Activated naive CD4-positive, alpha-beta T cell treated with anti-CD3 and anti-CD28 coated beads for 36 hours (primary cell): ENCODE data around the gene TSR1. TPM values are rescaled to one million over a fixed set of nuclear protein-coding genes. Genes with fewer than 3 reads are reported as not detected.

Experiments
- CTCF ChIA-PET: fragments of 350-600 bp; sonication (Branson Sonifier 250); formaldehyde crosslinking; loops from one replicate; lab custom pipeline; 2021; ENCODE audit warnings: antibody characterized with exemption; lab: Charles Lee
- DNase-seq: peaks from one replicate; pipeline ENCODE4 v3.0.0-alpha.2; 2020
- H3K27ac Mint-ChIP-seq: one replicate; pipeline ENCODE4 v1.8.0; 2021; ENCODE audit warnings: mild to moderate bottlenecking, mixed read lengths
- H3K27me3 Mint-ChIP-seq: one replicate; pipeline ENCODE4 v1.8.0; 2021; ENCODE audit warnings: low read depth, mixed read lengths
- H3K36me3 Mint-ChIP-seq: one replicate; pipeline ENCODE4 v1.8.0; 2021; ENCODE audit warnings: low read depth, mixed read lengths
- H3K4me1 Mint-ChIP-seq: one replicate; pipeline ENCODE4 v1.8.0; 2021; ENCODE audit warnings: low read depth, mixed read lengths
- H3K4me3 Mint-ChIP-seq: one replicate; pipeline ENCODE4 v1.8.0; 2021; ENCODE audit warnings: mild to moderate bottlenecking, moderate library complexity, mixed read lengths
- H3K9me3 Mint-ChIP-seq: one replicate; pipeline ENCODE4 v1.8.0; 2021; ENCODE audit warnings: mixed read lengths
- intact Hi-C: fragments of 100-400 bp; cut with micrococcal nuclease; formaldehyde crosslinking; loops from one replicate; pipeline ENCODE4 v1.15.1; 2023
- total RNA-seq, 2 experiments: library from RNA; stranded (reverse); gene quantifications; one replicate each; pipeline ENCODE4 v1.2.3, GENCODE V29; 2021

The TSR1 gene
- total RNA-seq, 2 experiments from 2014 or later: 51.1 to 51.5 TPM

- DNase-seq: no peak
- Mint-ChIP-seq H3K9me3 (no peaks in the 10 kb centered on the region), H3K4me1 (no peaks in the 10 kb centered on the region), H3K27ac (no peak overlapping the region), H3K27me3 (no peaks in the 10 kb centered on the region), H3K36me3 (peaks cover 3% of the 10 kb centered on the region), H3K4me3 (no peak overlapping the region)
- CTCF ChIA-PET: interaction anchor here (0.6 kb wide), 1 partner anchor 15 kb away, joined by 3 read pairs; no protein-coding TSS in a partner anchor
- intact Hi-C loops: no loop called here
Measured at GRCh38 chr17:2365132-2365531, 28.9 kb upstream of the TSR1 start.

DNA sequence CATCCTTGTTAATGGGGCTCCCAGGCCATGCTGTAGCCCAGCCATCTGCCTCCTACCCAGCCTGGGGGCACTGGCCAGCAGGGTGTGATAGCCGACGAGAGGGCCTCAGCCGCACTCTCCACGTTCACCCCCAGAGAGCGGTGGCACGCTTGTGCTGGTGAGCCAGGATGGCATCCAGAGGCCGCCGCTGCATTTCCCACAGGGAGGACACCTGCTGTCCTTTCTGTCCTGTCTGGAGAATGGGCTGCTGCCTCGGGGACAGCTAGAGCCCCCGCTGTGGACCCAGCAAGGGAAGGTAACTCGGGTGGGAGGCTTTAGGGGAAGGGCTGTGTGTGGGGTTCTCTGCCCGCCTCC is 28.5 kb upstream of the TSR1 start:
- Mint-ChIP-seq H3K9me3 (no peaks in the 10 kb centered on the region), H3K27ac (no peak overlapping the region), H3K4me1 (no peaks in the 10 kb centered on the region), H3K4me3 (no peak overlapping the region), H3K27me3 (no peaks in the 10 kb centered on the region), H3K36me3 (peaks cover 3% of the 10 kb centered on the region)
- CTCF ChIA-PET: no interaction called here
- intact Hi-C loops: no loop called here
- DNase-seq: no peak

DNA sequence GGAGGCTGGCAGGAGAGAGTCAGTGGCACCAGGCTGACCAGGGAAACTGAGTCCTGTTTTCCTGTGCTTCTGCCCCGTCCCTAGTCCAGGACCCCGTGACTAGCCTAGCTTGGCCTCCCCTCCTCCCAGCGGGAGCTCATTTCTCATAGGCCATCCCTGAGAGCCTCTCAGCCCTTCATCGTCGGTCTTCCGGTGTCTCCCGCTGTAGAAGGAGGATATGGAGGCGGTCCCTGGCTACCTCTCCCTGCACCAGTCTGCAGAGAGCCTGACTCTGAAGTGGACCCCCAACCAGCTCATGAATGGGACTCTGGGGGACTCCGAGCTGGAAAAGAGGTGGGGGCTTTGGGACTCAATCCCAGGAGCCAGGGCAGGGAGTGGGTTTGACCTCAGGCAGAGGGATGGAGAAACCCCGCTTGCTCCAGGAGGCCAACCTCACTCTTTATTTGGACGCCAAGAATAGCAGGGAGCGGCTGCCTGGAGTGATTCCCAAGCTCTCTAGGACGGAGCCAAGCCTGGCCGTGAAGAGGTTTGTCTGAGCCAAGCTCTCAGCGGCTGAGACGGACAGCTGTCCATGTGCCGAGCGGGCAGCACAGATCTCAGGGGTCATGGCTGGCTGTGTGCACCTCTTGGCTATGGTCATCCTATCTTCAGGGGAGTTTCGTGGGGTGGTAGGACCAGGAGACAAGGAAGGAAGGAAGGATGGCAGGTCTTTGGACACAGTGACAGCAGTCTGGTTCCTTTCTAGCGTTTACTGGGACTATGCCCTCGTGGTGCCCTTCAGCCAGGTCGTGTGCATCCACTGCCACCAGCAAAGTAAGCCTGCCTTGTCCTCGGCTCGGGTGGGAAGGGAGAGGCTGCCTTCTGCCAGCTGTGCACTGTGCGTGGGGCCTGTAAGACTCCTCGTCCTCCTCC is 27.9 kb upstream of the TSR1 start:
- H3K9me3 Mint-ChIP-seq: no peaks in the 10 kb centered on the region

DNA sequence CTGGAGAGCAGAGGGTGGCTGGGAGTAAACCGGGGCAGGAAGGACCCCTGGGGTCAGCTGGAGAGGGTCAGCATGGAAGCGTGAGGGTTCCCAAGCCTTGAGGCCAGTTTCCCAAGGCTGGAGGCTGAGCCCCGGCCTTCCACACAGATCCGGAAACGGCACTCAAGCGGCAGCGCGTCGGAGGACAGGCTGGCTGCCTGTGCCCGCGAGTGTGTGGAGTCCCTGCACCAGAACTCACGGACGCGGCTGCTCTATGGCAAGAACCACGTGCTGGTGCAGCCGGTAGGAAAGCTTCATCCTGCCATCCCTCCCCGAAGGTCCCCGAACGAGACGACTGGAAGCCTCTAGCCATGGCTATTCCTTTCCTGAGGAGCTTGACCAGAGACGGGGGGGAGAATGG is 27.1 kb upstream of the TSR1 start:
- intact Hi-C loops: no loop called here
- Mint-ChIP-seq H3K27me3 (no peaks in the 10 kb centered on the region), H3K4me3 (no peak overlapping the region), H3K9me3 (no peaks in the 10 kb centered on the region), H3K36me3 (peaks cover 3% of the 10 kb centered on the region), H3K4me1 (no peaks in the 10 kb centered on the region), H3K27ac (no peak overlapping the region)
- CTCF ChIA-PET: interaction anchor here (0.5 to 1.4 kb wide), 3 partner anchors 16 to 452 kb away, joined by 3 to 5 read pairs (median 4); no protein-coding TSS in a partner anchor
- no peak for DNase-seq

More for the DNA sequence above, 27.9 kb upstream of the TSR1 start:
- H3K4me3 Mint-ChIP-seq: no peak overlapping the region
- H3K27me3 Mint-ChIP-seq: no peaks in the 10 kb centered on the region
- no peaks in the 10 kb centered on the region for H3K4me1 Mint-ChIP-seq
- DNase-seq: no peak
- CTCF ChIA-PET: interaction anchor here (0.5 to 1.4 kb wide), 2 partner anchors 19 to 453 kb away, joined by 4 to 5 read pairs; no protein-coding TSS in a partner anchor
- peaks cover 3% of the 10 kb centered on the region for H3K36me3 Mint-ChIP-seq
- intact Hi-C loops: no loop called here
- no peak overlapping the region for H3K27ac Mint-ChIP-seq

DNA sequence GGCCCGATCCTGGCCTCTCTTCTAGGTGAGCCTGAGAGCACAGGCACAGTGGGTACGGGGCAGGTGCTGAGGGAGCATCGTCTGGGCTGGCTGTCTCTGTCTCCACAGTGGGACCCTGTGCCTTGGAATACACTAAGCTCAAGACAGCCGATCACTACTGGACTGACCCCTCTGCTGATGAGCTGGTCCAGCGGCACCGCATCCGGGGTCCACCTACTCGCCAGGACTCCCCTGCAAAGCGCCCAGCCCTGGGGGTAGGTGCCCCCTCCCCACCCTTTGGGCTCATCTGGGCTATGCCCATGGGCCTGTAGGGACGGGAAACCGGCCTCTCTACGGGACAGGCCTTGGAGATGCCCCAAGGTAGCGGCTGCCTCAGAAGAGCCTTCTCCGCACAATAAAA is 26.6 kb upstream of the TSR1 start:
- Mint-ChIP-seq H3K27me3 (no peaks in the 10 kb centered on the region), H3K9me3 (no peaks in the 10 kb centered on the region), H3K4me3 (no peak overlapping the region), H3K4me1 (no peaks in the 10 kb centered on the region), H3K36me3 (peaks cover 3% of the 10 kb centered on the region), H3K27ac (no peak overlapping the region)
- CTCF ChIA-PET: interaction anchor here (0.5 to 1.4 kb wide), 2 partner anchors 16 to 20 kb away, joined by 3 to 5 read pairs; no protein-coding TSS in a partner anchor
- intact Hi-C loops: no loop called here
- no peak for DNase-seq

DNA sequence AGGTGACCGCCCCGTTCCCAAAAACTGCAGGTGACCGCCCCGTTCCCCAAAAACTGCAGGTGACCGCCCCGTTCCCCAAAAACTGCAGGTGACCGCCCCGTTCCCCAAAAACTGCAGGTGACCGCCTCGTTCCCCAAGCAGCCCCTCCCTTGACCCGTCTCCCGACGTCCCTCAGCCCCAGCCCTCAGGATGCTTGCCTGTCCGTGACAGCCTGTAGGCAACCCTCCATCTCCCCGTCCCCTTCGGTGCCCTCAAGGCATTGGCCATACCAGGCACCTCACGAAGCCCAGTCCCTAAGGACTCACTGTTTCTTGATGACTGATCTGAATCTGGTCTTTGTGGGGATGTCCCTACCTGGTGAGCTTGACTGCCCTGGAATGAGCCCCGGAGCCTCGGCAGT is 26.2 kb upstream of the TSR1 start:
- Mint-ChIP-seq H3K36me3 (peaks cover 3% of the 10 kb centered on the region), H3K27ac (no peak overlapping the region), H3K9me3 (no peaks in the 10 kb centered on the region), H3K4me1 (no peaks in the 10 kb centered on the region), H3K4me3 (no peak overlapping the region), H3K27me3 (no peaks in the 10 kb centered on the region)
- CTCF ChIA-PET: no interaction called here
- intact Hi-C loops: no loop called here
- DNase-seq: no peak

- no peak overlapping the region for H3K4me3 Mint-ChIP-seq
- no peak overlapping the region for H3K27ac Mint-ChIP-seq
- no peak for DNase-seq
- intact Hi-C loops: no loop called here
- peaks cover 3% of the 10 kb centered on the region for H3K36me3 Mint-ChIP-seq
- no peaks in the 10 kb centered on the region for H3K9me3 Mint-ChIP-seq
- no peaks in the 10 kb centered on the region for H3K4me1 Mint-ChIP-seq
- CTCF ChIA-PET: no interaction called here
- no peaks in the 10 kb centered on the region for H3K27me3 Mint-ChIP-seq
Measured at GRCh38 chr17:2362016-2362415, 25.8 kb upstream of the TSR1 start.

GRCh38 chr17:2361010-2361760 is 24.9 kb upstream of the TSR1 start:
- no peaks in the 10 kb centered on the region for H3K9me3 Mint-ChIP-seq
- intact Hi-C loops: no loop called here
- CTCF ChIA-PET: interaction anchor here (0.8 to 1.8 kb wide), 3 partner anchors 8 to 55 kb away, joined by 3 to 4 read pairs (median 4); no protein-coding TSS in a partner anchor
- H3K27me3 Mint-ChIP-seq: no peaks in the 10 kb centered on the region
- H3K36me3 Mint-ChIP-seq: peaks cover 3% of the 10 kb centered on the region
- DNase-seq: no peak
- no peaks in the 10 kb centered on the region for H3K4me1 Mint-ChIP-seq
- H3K4me3 Mint-ChIP-seq: no peak overlapping the region
- no peak overlapping the region for H3K27ac Mint-ChIP-seq

GRCh38 chr17:2357931-2358434 is 21.7 kb upstream of the TSR1 start:
- H3K9me3 Mint-ChIP-seq: no peaks in the 10 kb centered on the region
- CTCF ChIA-PET: interaction anchor here (0.9 to 1.5 kb wide), 2 partner anchors 21 to 58 kb away, joined by 3 to 4 read pairs; partner anchors contain the start of gene TSR1
- no peaks in the 10 kb centered on the region for H3K27me3 Mint-ChIP-seq
- intact Hi-C loops: no loop called here
- no peak for DNase-seq
- peaks cover 3% of the 10 kb centered on the region for H3K36me3 Mint-ChIP-seq
- H3K4me3 Mint-ChIP-seq: no peak overlapping the region
- H3K4me1 Mint-ChIP-seq: peaks cover 15% of the 10 kb centered on the region
- H3K27ac Mint-ChIP-seq: no peak overlapping the region

DNA sequence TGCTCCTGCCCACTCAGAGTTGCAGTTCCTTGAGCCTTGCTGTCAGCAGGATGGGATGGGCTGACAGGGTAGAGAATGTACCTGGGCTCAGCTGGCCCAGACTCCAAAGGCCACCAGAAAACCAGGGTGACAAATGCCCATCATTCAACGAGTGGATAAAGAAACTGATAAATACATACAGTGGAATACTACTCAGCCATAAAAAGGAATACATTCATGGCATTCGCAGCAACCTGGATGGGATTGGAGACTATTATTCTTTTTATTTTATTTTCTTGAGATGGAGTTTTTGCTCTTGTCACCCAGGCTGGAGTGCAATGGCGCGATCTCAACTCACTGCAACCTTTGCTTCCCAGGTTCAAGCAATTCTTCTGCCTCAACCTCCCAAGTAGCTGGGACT is 21.0 kb upstream of the TSR1 start:
- Mint-ChIP-seq H3K27ac (no peak overlapping the region), H3K9me3 (no peaks in the 10 kb centered on the region), H3K27me3 (no peaks in the 10 kb centered on the region), H3K4me1 (peaks cover 17% of the 10 kb centered on the region), H3K36me3 (no peaks in the 10 kb centered on the region), H3K4me3 (no peak overlapping the region)
- no peak for DNase-seq
- CTCF ChIA-PET: no interaction called here
- intact Hi-C loops: no loop called here

GRCh38 chr17:2354311-2354710 is 18.1 kb upstream of the TSR1 start:
- H3K4me1 Mint-ChIP-seq: peaks cover 17% of the 10 kb centered on the region
- CTCF ChIA-PET: interaction anchor here (0.6 to 2.4 kb wide), 7 partner anchors 15 to 582 kb away, joined by 3 to 19 read pairs (median 4); partner anchors contain the start of gene TSR1
- no peaks in the 10 kb centered on the region for H3K27me3 Mint-ChIP-seq
- intact Hi-C loops: loop anchor here (5.0 kb wide), 1 partner anchor 52 kb away; the partner anchor contains the start of genes SMG6 and SRR
- no peaks in the 10 kb centered on the region for H3K9me3 Mint-ChIP-seq
- H3K36me3 Mint-ChIP-seq: no peaks in the 10 kb centered on the region
- DNase-seq: no peak
- no peak overlapping the region for H3K27ac Mint-ChIP-seq
- H3K4me3 Mint-ChIP-seq: no peak overlapping the region

DNA sequence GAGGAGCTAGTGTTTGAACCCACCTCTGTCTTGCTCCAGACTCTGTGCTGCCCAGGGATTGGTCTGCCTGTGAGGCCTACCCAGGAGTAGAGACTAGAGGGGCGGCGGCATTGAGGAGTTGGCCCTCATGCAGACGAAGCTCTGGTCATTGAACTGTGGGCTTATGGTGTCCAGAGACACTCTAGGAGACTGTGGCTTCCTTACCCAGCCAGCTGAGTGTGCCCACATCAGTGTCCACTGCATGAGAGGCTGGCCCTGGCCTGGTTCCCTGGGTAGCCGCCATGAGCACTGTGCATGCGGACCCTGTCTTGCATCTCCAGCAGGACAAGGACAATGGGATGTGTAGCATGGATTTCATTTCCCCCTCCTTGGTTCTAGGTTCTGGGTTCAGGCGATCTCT is 15.0 kb upstream of the TSR1 start:
- Mint-ChIP-seq H3K27me3 (no peaks in the 10 kb centered on the region), H3K9me3 (no peaks in the 10 kb centered on the region), H3K4me1 (peaks cover 17% of the 10 kb centered on the region), H3K4me3 (no peak overlapping the region), H3K27ac (no peak overlapping the region), H3K36me3 (no peaks in the 10 kb centered on the region)
- no peak for DNase-seq
- intact Hi-C loops: loop anchor here (5.0 kb wide), 1 partner anchor 49 kb away; the partner anchor contains the start of genes SMG6 and SRR
- CTCF ChIA-PET: interaction anchor here (0.6 to 1.7 kb wide), 5 partner anchors 15 to 488 kb away, joined by 3 to 9 read pairs (median 3); partner anchors contain the start of gene TSR1
